HCT116 (cell line): ENCODE data around the gene RGS4. TPM values are rescaled to one million over a fixed set of nuclear protein-coding genes. Genes with fewer than 3 reads are reported as not detected.

Experiments
- ATAC-seq: fragments of 200-7000 bp; cut with Tn5 transposase; 2 replicates; pipeline ENCODE4 v1.9.1; 2020; ENCODE audit warnings: mild to moderate bottlenecking, moderate library complexity
- BruUV-seq: library from RNA; stranded (reverse); fragments of 400-500 nt; replicated peaks from 2 replicates; lab custom pipeline; 2021; lab: Mats Ljungman, UMichigan
- CTCF ChIA-PET: fragments of 300-600 bp; sonication (Branson Sonifier 250); formaldehyde crosslinking; loops from one replicate; lab custom pipeline; 2021; ENCODE audit warnings: antibody characterized with exemption; lab: Charles Lee
- POLR2A ChIA-PET: fragments of 300-600, 350-600 bp; sonication (Branson Sonifier 250); formaldehyde crosslinking; loops from one replicate; lab custom pipeline; 2021; ENCODE audit warnings: antibody characterized with exemption; lab: Charles Lee
- RAD21 ChIA-PET, 2 experiments: fragments of 300-600 bp; sonication (Branson Sonifier 250); formaldehyde crosslinking; loops; one replicate each; lab custom pipeline; 2023; ENCODE audit warnings: low total read pairs in 2 of 2; ENCODE audit not compliant: uncharacterized antibody in 2 of 2, unreplicated experiment in 2 of 2, low non-redundant PET in 1 of 2; lab: Charles Lee
- DNase-seq: peaks from one replicate; pipeline ENCODE4 v3.0.0-alpha.2; 2010; ENCODE audit warnings: low read depth, low spot score
- H2AFZ ChIP-seq: fragments of 200-600 bp; shearing (Covaris generic), sonication (generic); 2 replicates; pipeline ENCODE4 v1.6.1; 2017; ENCODE audit warnings: low read depth, mixed run types, mixed read lengths, antibody characterized with exemption, low read length; ENCODE audit not compliant: poor library complexity, severe bottlenecking
- H3K27ac ChIP-seq: 2 replicates; pipeline ENCODE4 v1.5.1; 2012; ENCODE audit warnings: low read depth, low read length
- H3K27me3 ChIP-seq: fragments of 200-600 bp; sonication (generic); 2 replicates; pipeline ENCODE4 v1.6.1; 2016; ENCODE audit warnings: mixed run types, low read length, mixed read lengths; ENCODE audit not compliant: insufficient read depth
- H3K36me3 ChIP-seq, 2 experiments: fragments of 200-500 bp in 1 of 2; fragments of 200-600 bp in 1 of 2; sonication (Bioruptor generic) in 1 of 2; sonication (generic) in 1 of 2; 2 replicates each; pipeline versions ENCODE4 v1.5.1 to v1.6.1; 2014 to 2016; ENCODE audit warnings: low read length in 2 of 2, inconsistent platforms in 1 of 2, mixed read lengths in 1 of 2, mixed run types in 1 of 2; ENCODE audit not compliant: insufficient read depth in 2 of 2, control insufficient read depth in 1 of 2
- H3K4me1 ChIP-seq, 2 experiments: fragments of 200-600 bp in 1 of 2; sonication (generic) in 1 of 2; 2 replicates each; pipeline versions ENCODE4 v1.5.1 to v1.6.1; 2012 to 2017; ENCODE audit warnings: low read length in 2 of 2, inconsistent platforms in 1 of 2, mild to moderate bottlenecking in 1 of 2, mixed read lengths in 1 of 2, mixed run types in 1 of 2, moderate library complexity in 1 of 2; ENCODE audit not compliant: insufficient read depth in 2 of 2, control insufficient read depth in 1 of 2
- H3K4me2 ChIP-seq: fragments of 200-600 bp; sonication (generic); 2 replicates; pipeline ENCODE4 v1.6.1; 2017; ENCODE audit warnings: mixed run types, low read length, mixed read lengths
- H3K4me3 ChIP-seq, 2 experiments: fragments of 200-600 bp in 1 of 2; sonication (generic) in 1 of 2; replicated peaks in 1 of 2; 2 replicates each; pipeline ENCODE4 v1.5.1; 2011 to 2016; ENCODE audit warnings: low read length in 2 of 2, control low read depth in 1 of 2, low read depth in 1 of 2, mild to moderate bottlenecking in 1 of 2, mixed read lengths in 1 of 2, mixed run types in 1 of 2
- H3K79me2 ChIP-seq: fragments of 200-600 bp; sonication (generic); 2 replicates; pipeline ENCODE4 v1.6.1; 2017; ENCODE audit warnings: mild to moderate bottlenecking, mixed run types, low read length, moderate library complexity, mixed read lengths; ENCODE audit not compliant: insufficient read depth
- H3K9ac ChIP-seq: fragments of 200-600 bp; sonication (generic); 2 replicates; pipeline ENCODE4 v1.6.1; 2016; ENCODE audit warnings: low read length, mixed read lengths
- H3K9me2 ChIP-seq: fragments of 200-600 bp; sonication (generic), shearing (Covaris generic); 2 replicates; pipeline ENCODE4 v1.6.1; 2017; ENCODE audit warnings: mixed run types, mild to moderate bottlenecking, moderate library complexity; ENCODE audit not compliant: insufficient read depth
- H3K9me3 ChIP-seq, 2 experiments: fragments of 200-500 bp in 1 of 2; fragments of 200-600 bp in 1 of 2; sonication (Bioruptor generic) in 1 of 2; sonication (generic) in 1 of 2; 2 replicates each; pipeline ENCODE4 v1.6.1; 2014 to 2017; ENCODE audit warnings: low read length in 2 of 2, mixed read lengths in 2 of 2, inconsistent platforms in 1 of 2, low read depth in 1 of 2, mild to moderate bottlenecking in 1 of 2, mixed run types in 1 of 2, moderate library complexity in 1 of 2; ENCODE audit not compliant: control insufficient read depth in 1 of 2, insufficient read depth in 1 of 2
- H4K20me1 ChIP-seq: fragments of 200-600 bp; sonication (generic), shearing (Covaris generic); 2 replicates; pipeline ENCODE4 v1.6.1; 2017; ENCODE audit warnings: mixed run types, mild to moderate bottlenecking, moderate library complexity; ENCODE audit not compliant: insufficient read depth
- ELF1 ChIP-seq: IDR thresholded peaks from 2 replicates; pipeline ENCODE4 v1.6.1; 2012; ENCODE audit warnings: low read depth, borderline replicate concordance
- EZH2phosphoT487 ChIP-seq: fragments of 200-600 bp; IDR thresholded peaks from 2 replicates; pipeline ENCODE4 v1.6.1; 2018; ENCODE audit warnings: antibody characterized with exemption, borderline replicate concordance
- FOSL1 ChIP-seq: IDR thresholded peaks from 2 replicates; pipeline ENCODE4 v1.6.1; 2012; ENCODE audit warnings: low read depth
- JUND ChIP-seq: IDR thresholded peaks from 2 replicates; pipeline ENCODE4 v1.6.1; 2012
- POLR2A ChIP-seq: IDR thresholded peaks from 2 replicates; pipeline ENCODE4 v1.7.0; 2011; ENCODE audit warnings: borderline replicate concordance; ENCODE audit not compliant: insufficient read depth, insufficient read length; ENCODE audit errors: extremely low read depth
- POLR2AphosphoS5 ChIP-seq: IDR thresholded peaks from 2 replicates; pipeline ENCODE4 v1.6.1; 2011; ENCODE audit warnings: mild to moderate bottlenecking, low read depth, low read length, moderate library complexity
- RAD21 ChIP-seq: IDR thresholded peaks from 2 replicates; pipeline ENCODE4 v1.6.1; 2012; ENCODE audit warnings: low read depth, mild to moderate bottlenecking
- SIN3A ChIP-seq: IDR thresholded peaks from 2 replicates; pipeline ENCODE4 v1.6.1; 2012; ENCODE audit warnings: low read depth
- YY1 ChIP-seq: IDR thresholded peaks from 2 replicates; pipeline ENCODE4 v1.6.1; 2011; ENCODE audit warnings: low read length, low read depth, moderate library complexity, mild to moderate bottlenecking; ENCODE audit not compliant: insufficient replicate concordance; ENCODE audit errors: extremely low read depth
- ZNF274 ChIP-seq: fragments of 200-500 bp; sonication (Bioruptor generic); IDR thresholded peaks from 2 replicates; pipeline ENCODE4 v1.6.1; 2014; ENCODE audit warnings: mild to moderate bottlenecking, low read depth, low read length, inconsistent platforms
- intact Hi-C: fragments of 100-400 bp; cut with micrococcal nuclease; formaldehyde crosslinking; loops from 2 replicates; pipeline ENCODE4 v1.10.0; 2022
- total RNA-seq: library from RNA; stranded (reverse); gene quantifications from one replicate; pipeline ENCODE4 v1.2.1, GENCODE V29; 2021; ENCODE audit not compliant: unreplicated experiment

RGS4 gene
- total RNA-seq, 1 experiment from 2014 or later, result not detected

- no peak for TF ChIP-seq ZNF274
- no peak for TF ChIP-seq ELF1
- no peak for TF ChIP-seq POLR2AphosphoS5
- no peak for TF ChIP-seq YY1
- no peak for TF ChIP-seq FOSL1
- TF ChIP-seq SIN3A, result no peak
- no peak for TF ChIP-seq JUND
- TF ChIP-seq POLR2A, result no peak
- TF ChIP-seq RAD21, result no peak
- no peak for TF ChIP-seq EZH2phosphoT487
Observed at GRCh38 chr1:163047951-163048659, 21.1 kb upstream of the RGS4 start (continued).

GRCh38 chr1:163048869-163049268 lies 20.3 kb upstream of the RGS4 start:
- DNase-seq (no peak), ATAC-seq (no peak)
- no peak for TF ChIP-seq SIN3A
- BruUV-seq, result no TSS peak
- no peaks in the 10 kb centered on the region for H3K36me3 ChIP-seq
- ChIA-PET POLR2A (no interaction called here), RAD21 (no interaction called here), CTCF (no interaction called here)
- H2AFZ ChIP-seq, result no peak overlapping the region
- no peak overlapping the region for H3K4me2 ChIP-seq
- intact Hi-C loops, result no loop called here
- no peaks in the 10 kb centered on the region; the same call in 1 of the 2 replicates for H3K9me2 ChIP-seq
- H3K27me3 ChIP-seq, result no peaks in the 10 kb centered on the region
- no peak overlapping the region for H3K4me3 ChIP-seq
- no peak overlapping the region for H3K9ac ChIP-seq
- no peaks in the 10 kb centered on the region for H3K79me2 ChIP-seq
- no peak overlapping the region for H3K27ac ChIP-seq
- no peaks in the 10 kb centered on the region for H3K9me3 ChIP-seq
- H4K20me1 ChIP-seq, result no peaks in the 10 kb centered on the region
- H3K4me1 ChIP-seq, result no peaks in the 10 kb centered on the region
